Activated CD4-positive, alpha-beta T cell treated with anti-CD3 and anti-CD28 coated beads for 36 hours (primary cell): ENCODE data around the gene GLIPR1. TPM values are rescaled to one million over a fixed set of nuclear protein-coding genes. Genes with fewer than 3 reads are reported as not detected.

ENCODE experiments used
- ATAC-seq: fragments of 200-7000 bp; cut with Tn5 transposase; one replicate; pipeline ENCODE4 v1.10.0; 2021; ENCODE audit warnings: mild to moderate bottlenecking, moderate library complexity
- CTCF ChIA-PET: fragments of 350-600 bp; sonication (Branson Sonifier 250); formaldehyde crosslinking; loops from one replicate; lab custom pipeline; 2021; ENCODE audit warnings: antibody characterized with exemption; lab: Charles Lee
- POLR2A ChIA-PET: fragments of 350-600 bp; sonication (Branson Sonifier 250); formaldehyde crosslinking; loops from one replicate; lab custom pipeline; 2021; ENCODE audit warnings: antibody characterized with exemption, inconsistent platforms; lab: Charles Lee
- DNase-seq: peaks from one replicate; pipeline ENCODE4 v3.0.0-alpha.2; 2020
- H3K27ac Mint-ChIP-seq: one replicate; pipeline ENCODE4 v1.8.0; 2021; ENCODE audit warnings: mixed read lengths
- H3K27me3 Mint-ChIP-seq: one replicate; pipeline ENCODE4 v1.8.0; 2021; ENCODE audit warnings: mixed read lengths
- H3K36me3 Mint-ChIP-seq: one replicate; pipeline ENCODE4 v1.8.0; 2021; ENCODE audit warnings: low read depth, mixed read lengths
- H3K4me1 Mint-ChIP-seq: one replicate; pipeline ENCODE4 v1.8.0; 2021; ENCODE audit warnings: mixed read lengths
- H3K4me3 Mint-ChIP-seq: one replicate; pipeline ENCODE4 v1.8.0; 2021; ENCODE audit warnings: mild to moderate bottlenecking, moderate library complexity, mixed read lengths
- H3K9me3 Mint-ChIP-seq: one replicate; pipeline ENCODE4 v1.8.0; 2021; ENCODE audit warnings: low read depth, mixed read lengths
- intact Hi-C, 2 experiments: fragments of 100-400 bp; cut with DNase I in 1 of 2; cut with micrococcal nuclease in 1 of 2; formaldehyde crosslinking; loops; one replicate each; pipeline versions ENCODE4 v1.14.2 to v1.15.1; 2022 to 2024; cut with DNase I, micrococcal nuclease
- total RNA-seq, 2 experiments: library from RNA; stranded (reverse); gene quantifications; one replicate each; pipeline ENCODE4 v1.2.3, GENCODE V29; 2021

Gene GLIPR1
- total RNA-seq, 2 experiments from 2014 or later, result 8.7 to 9.3 TPM

DNA sequence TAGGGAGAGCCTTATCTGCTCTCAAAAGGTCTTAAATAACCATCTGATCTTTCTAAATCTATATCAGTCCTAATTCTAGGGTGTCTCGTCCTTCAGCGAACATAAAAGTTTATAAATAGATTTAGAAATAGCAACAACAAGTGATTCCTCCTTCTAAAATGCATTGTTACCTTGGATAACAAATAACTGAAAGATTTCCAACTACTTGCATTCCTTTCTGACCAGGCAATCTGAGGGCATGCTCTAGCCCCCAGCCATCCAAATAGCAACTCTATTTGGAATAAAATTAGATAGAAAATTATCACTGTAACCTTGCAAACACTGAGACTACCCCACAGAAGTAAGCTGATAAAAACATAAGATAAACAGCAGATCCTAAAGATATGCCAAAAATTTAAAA lies 52.7 kb downstream of the GLIPR1 start:
- no peak for ATAC-seq

DNA sequence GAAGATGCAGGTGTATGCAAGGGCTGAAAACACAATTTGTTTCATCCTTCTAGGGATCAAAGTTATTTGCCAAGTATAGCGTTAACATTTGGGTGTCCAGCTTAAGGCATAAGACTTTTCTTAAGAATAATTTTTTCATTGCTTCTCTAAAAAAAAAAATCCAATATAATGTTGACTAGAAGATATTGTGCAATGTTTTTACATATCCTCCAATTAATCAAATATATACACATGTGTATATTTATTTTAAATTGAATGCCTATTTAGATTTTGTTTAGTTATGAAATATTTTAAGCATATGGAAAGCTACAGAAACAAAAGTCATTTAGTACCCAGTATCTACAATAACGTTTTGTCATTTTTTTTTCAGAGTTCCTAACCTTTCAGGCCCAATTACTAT lies 59.3 kb downstream of the GLIPR1 start:
- ChIA-PET POLR2A (no interaction called here), CTCF (interaction anchor here (0.7 to 1.1 kb wide), 3 partner anchors 13 to 56 kb away, joined by 3 read pairs; no protein-coding TSS in a partner anchor)
- Mint-ChIP-seq H3K36me3 (no peaks in the 10 kb centered on the region), H3K27ac (no peak overlapping the region), H3K27me3 (peaks cover 7% of the 10 kb centered on the region), H3K4me1 (no peaks in the 10 kb centered on the region), H3K9me3 (no peaks in the 10 kb centered on the region), H3K4me3 (no peak overlapping the region)
- intact Hi-C loops, result no loop called here
- DNase-seq, result no peak
- ATAC-seq, result no peak

More for the DNA sequence above, 52.7 kb downstream of the GLIPR1 start:
- DNase-seq, result no peak
- intact Hi-C loops, result no loop called here
- H3K4me1 Mint-ChIP-seq, result no peaks in the 10 kb centered on the region
- POLR2A ChIA-PET, result no interaction called here
- no peak overlapping the region for H3K27ac Mint-ChIP-seq
- peaks cover 7% of the 10 kb centered on the region for H3K27me3 Mint-ChIP-seq
- no peaks in the 10 kb centered on the region for H3K36me3 Mint-ChIP-seq
- H3K4me3 Mint-ChIP-seq, result no peak overlapping the region
- CTCF ChIA-PET, result no interaction called here
- H3K9me3 Mint-ChIP-seq, result no peaks in the 10 kb centered on the region

DNA sequence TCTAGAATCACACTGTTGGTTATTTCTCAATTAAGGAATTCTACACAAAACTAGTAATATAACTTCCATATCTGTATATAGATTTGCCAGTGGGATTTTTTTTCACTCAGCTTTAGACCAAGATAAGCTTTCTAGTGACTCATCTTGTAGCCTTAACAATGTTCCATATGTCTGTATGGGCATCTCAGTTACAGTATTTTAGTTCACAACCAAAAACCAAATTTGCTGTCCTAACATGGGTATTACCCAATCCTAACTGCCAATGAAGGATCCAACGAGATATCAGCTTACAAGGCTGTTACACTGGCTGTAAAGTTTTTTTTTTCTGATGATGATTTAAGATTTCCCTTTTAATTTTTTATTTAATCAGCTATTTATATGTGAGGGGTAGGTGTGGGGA lies 62.4 kb downstream of the GLIPR1 start:
- H3K36me3 Mint-ChIP-seq, result no peaks in the 10 kb centered on the region
- H3K4me3 Mint-ChIP-seq, result no peak overlapping the region
- no peak overlapping the region for H3K27ac Mint-ChIP-seq
- POLR2A ChIA-PET, result no interaction called here
- no peaks in the 10 kb centered on the region for H3K4me1 Mint-ChIP-seq
- H3K9me3 Mint-ChIP-seq, result no peaks in the 10 kb centered on the region
- intact Hi-C loops, result no loop called here
- H3K27me3 Mint-ChIP-seq, result peaks cover 16% of the 10 kb centered on the region
- DNase-seq (no peak), ATAC-seq (no peak)
- CTCF ChIA-PET, result interaction anchor here (1.0 to 1.6 kb wide), 3 partner anchors 15 to 58 kb away, joined by 3 to 6 read pairs (median 4); no protein-coding TSS in a partner anchor

DNA sequence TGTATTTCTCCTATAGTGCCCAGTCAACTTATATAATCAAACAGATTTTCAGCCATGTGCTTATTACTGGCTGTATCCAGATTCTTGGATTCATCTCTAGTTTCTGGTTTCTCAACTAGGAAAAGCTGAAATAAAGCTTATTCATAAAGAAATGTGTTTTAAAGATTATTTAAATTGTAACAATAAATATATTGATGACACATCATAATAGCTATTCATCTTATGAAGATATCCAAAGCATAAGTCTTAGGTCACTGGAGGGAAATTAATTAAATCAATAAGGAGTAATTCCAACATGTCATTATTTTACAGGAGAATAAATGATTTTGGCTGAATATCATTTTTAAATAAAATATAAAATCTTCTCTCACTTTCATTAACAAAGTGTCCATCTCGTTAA lies 63.0 kb downstream of the GLIPR1 start:
- POLR2A ChIA-PET, result no interaction called here
- peaks cover 18% of the 10 kb centered on the region for H3K27me3 Mint-ChIP-seq
- H3K27ac Mint-ChIP-seq, result no peak overlapping the region

DNA sequence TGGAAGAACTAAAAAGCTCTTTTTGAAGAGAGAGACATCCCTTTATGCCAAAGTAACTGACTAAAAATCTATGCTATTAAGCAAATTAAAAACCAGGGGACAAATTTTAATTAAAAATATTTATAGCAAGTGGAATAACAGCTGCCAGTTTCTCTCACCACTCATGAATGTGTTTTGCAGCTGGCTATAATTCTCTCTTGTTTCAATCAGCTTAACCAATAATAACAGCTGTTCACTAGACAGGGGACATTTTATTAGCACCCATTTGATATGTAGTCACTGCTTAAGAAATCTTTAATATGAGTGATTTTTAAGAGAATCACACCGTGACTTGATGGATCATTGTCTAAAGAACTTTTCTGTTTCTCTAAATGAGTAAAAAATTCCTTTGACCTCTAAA lies 65.1 kb downstream of the GLIPR1 start:
- H3K4me3 Mint-ChIP-seq, result no peak overlapping the region
- DNase-seq (no peak), ATAC-seq (no peak)
- CTCF ChIA-PET, result interaction anchor here (1.3 to 1.5 kb wide), 2 partner anchors 13 to 18 kb away, joined by 3 to 4 read pairs; no protein-coding TSS in a partner anchor
- no peaks in the 10 kb centered on the region for H3K9me3 Mint-ChIP-seq
- H3K36me3 Mint-ChIP-seq, result no peaks in the 10 kb centered on the region
- H3K27ac Mint-ChIP-seq, result no peak overlapping the region
- POLR2A ChIA-PET, result no interaction called here
- no peaks in the 10 kb centered on the region for H3K4me1 Mint-ChIP-seq
- peaks cover 26% of the 10 kb centered on the region for H3K27me3 Mint-ChIP-seq
- intact Hi-C loops, result no loop called here

More for the DNA sequence above, 63.0 kb downstream of the GLIPR1 start:
- no peak overlapping the region for H3K4me3 Mint-ChIP-seq
- no peaks in the 10 kb centered on the region for H3K36me3 Mint-ChIP-seq
- no peaks in the 10 kb centered on the region for H3K9me3 Mint-ChIP-seq
- intact Hi-C loops, result no loop called here
- no peaks in the 10 kb centered on the region for H3K4me1 Mint-ChIP-seq
- CTCF ChIA-PET, result interaction anchor here (0.7 to 1.6 kb wide), 4 partner anchors 16 to 507 kb away, joined by 3 to 6 read pairs (median 4); no protein-coding TSS in a partner anchor
- no peak for ATAC-seq
- DNase-seq, result no peak

DNA sequence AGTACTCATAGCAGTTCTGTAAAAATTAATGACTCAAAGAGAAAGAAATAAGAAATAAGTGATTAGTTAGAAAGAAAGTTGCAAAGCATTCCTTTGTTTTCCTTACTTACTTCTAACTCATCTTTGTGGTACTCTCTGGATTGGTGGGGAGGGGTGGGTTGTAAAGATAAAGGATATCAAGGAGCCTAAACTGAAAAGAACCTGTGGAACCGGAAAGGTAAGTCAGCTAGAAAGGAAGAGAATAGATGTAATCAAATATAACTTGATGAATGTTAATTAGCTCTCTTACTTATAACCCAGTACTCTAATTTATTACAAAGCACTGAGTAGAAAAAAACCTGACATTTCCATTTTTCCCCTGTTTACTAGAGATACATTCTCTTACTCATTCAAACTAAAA lies 68.3 kb downstream of the GLIPR1 start:
- no peaks in the 10 kb centered on the region for H3K9me3 Mint-ChIP-seq
- ChIA-PET CTCF (no interaction called here), POLR2A (no interaction called here)
- H3K4me1 Mint-ChIP-seq, result no peaks in the 10 kb centered on the region
- peaks cover 25% of the 10 kb centered on the region for H3K27me3 Mint-ChIP-seq
- DNase-seq (no peak), ATAC-seq (no peak)
- H3K4me3 Mint-ChIP-seq, result no peak overlapping the region
- H3K27ac Mint-ChIP-seq, result no peak overlapping the region
- H3K36me3 Mint-ChIP-seq, result no peaks in the 10 kb centered on the region
- intact Hi-C loops, result no loop called here

DNA sequence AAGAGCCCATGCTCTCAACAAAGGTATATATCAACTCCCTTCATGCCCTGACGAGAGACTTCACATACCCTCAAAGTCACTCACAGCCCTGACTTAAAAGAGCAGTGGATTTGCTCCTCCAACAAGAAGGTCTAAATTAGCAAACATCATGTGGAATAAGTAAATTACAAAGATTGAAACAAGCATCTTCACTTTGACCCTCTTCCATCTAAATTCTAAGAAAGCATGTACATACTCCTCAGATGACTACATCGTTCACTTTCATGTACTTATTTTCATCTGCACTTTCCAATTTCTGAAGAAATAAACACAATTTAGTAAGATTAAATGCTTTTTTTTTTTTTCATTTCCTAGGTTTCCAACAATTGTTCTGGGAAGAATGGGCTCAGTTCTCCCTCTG lies 69.4 kb downstream of the GLIPR1 start:
- ATAC-seq, result no peak
- CTCF ChIA-PET, result interaction anchor here (1.0 kb wide), 1 partner anchor 487 kb away, joined by 3 read pairs; no protein-coding TSS in a partner anchor

DNA sequence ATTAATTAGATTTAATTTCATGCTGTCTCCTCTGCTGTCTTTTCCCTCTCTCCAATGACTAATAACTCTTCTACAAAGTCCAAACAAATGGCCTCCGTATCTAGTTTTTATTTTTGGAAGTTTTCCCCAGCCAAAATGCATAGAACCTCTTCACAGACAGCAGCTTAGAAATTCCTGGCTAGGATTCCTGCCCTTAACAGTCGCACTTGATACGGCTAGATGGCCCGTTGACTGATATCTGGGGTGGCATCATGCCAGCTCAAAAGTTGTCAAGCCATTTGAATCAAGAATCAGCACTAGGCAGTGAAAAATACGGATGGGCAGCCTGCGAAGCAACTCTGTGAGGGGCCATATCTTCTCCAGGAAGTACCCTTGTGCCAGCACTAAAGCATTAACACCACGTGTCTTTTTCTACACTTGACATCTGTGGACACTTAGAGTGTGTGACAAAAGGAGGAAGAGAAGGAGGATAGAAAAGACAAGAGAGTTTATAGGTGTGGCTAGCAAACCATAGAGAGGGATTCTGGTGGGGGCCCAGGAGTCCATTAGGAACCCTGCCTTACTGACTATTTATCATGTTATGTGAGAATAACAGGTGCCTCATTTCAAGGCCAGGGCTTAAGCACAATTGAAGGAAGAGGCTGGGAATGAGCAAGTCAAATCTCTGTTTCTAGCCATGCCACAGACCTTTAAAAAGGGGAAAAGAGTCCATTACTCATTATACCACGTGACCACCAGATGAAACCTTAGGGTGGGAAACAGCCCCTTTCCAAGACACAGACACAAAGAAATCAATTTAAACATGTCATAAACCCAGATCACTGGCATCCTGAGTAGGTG lies 70.1 kb downstream of the GLIPR1 start:
- Mint-ChIP-seq H3K27me3 (peaks cover 27% of the 10 kb centered on the region), H3K9me3 (no peaks in the 10 kb centered on the region), H3K4me3 (no peak overlapping the region), H3K4me1 (no peaks in the 10 kb centered on the region), H3K27ac (no peak overlapping the region), H3K36me3 (no peaks in the 10 kb centered on the region)
- ATAC-seq, result no peak
- ChIA-PET POLR2A (no interaction called here), CTCF (interaction anchor here (0.6 kb wide), 2 partner anchors 24 to 259 kb away, joined by 3 read pairs; no protein-coding TSS in a partner anchor)
- intact Hi-C loops, result no loop called here
- no peak for DNase-seq

More for the DNA sequence above, 69.4 kb downstream of the GLIPR1 start:
- Mint-ChIP-seq H3K9me3 (no peaks in the 10 kb centered on the region), H3K4me1 (no peaks in the 10 kb centered on the region), H3K27ac (no peak overlapping the region), H3K36me3 (no peaks in the 10 kb centered on the region), H3K27me3 (peaks cover 25% of the 10 kb centered on the region), H3K4me3 (no peak overlapping the region)
- POLR2A ChIA-PET, result no interaction called here
- DNase-seq, result no peak
- intact Hi-C loops, result no loop called here

DNA sequence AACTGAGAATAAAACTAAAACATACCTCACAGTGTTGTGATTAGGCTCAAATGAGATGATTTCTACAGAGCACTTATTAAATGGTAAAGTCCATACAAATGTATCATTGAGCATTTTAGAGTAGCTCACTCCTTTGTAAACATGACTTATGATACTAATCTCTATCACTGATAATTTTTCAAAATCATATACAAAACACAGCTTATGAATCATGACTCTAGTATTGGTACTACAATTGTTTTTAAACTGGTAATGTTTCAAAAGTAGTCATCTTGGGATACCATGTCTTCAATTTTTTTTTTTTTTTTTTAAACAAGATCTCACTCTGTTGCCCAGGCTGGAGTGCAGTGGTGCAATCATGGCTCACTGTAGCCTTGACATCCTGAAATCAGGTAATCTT lies 70.9 kb downstream of the GLIPR1 start:
- Mint-ChIP-seq H3K27ac (no peak overlapping the region), H3K4me1 (no peaks in the 10 kb centered on the region), H3K4me3 (no peak overlapping the region), H3K9me3 (no peaks in the 10 kb centered on the region), H3K27me3 (peaks cover 21% of the 10 kb centered on the region), H3K36me3 (no peaks in the 10 kb centered on the region)
- ChIA-PET POLR2A (no interaction called here), CTCF (interaction anchor here (0.6 kb wide), 1 partner anchor 25 kb away, joined by 3 read pairs; no protein-coding TSS in a partner anchor)
- DNase-seq (no peak), ATAC-seq (no peak)
- intact Hi-C loops, result no loop called here

DNA sequence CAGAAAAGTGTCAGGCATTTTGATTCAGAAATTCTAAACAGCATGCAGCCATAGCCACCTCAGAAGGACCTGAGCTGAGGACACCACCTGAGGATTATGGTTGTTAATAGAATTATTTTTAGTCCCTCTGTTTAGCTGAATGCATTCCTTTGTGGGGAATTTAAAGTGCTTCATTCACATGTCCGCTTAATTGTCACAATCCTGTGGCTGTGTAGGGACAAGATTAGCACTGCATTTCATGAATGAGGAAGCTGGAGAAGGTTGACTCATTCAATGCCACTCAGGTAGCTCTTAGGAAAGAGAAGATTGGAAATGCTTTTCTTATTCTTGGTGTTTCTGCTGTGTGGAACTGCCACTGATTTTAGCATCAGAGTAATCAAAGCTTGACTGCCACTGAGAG lies 72.8 kb downstream of the GLIPR1 start:
- Mint-ChIP-seq H3K27me3 (peaks cover 23% of the 10 kb centered on the region), H3K27ac (no peak overlapping the region), H3K36me3 (no peaks in the 10 kb centered on the region), H3K4me1 (no peaks in the 10 kb centered on the region), H3K9me3 (no peaks in the 10 kb centered on the region), H3K4me3 (no peak overlapping the region)
- CTCF ChIA-PET, result interaction anchor here (1.3 kb wide), 1 partner anchor 25 kb away, joined by 7 read pairs; no protein-coding TSS in a partner anchor
- DNase-seq, result no peak
- ATAC-seq, result no peak
- POLR2A ChIA-PET, result interaction anchor here (1.0 kb wide), 1 partner anchor 46 kb away, joined by 4 read pairs; no protein-coding TSS in a partner anchor
- intact Hi-C loops, result no loop called here
